Loucy (cell line): ENCODE measurements around the gene SAMD14.

ENCODE experiments used
- CTCF ChIP-seq: fragments of 200-600 bp; sonication (generic); conservative IDR thresholded peaks from 2 replicates; pipeline ENCODE4 v1.5.1; 2014; ENCODE audit warnings: mild to moderate bottlenecking, antibody characterized with exemption, low read length
- EZH2phosphoT487 ChIP-seq: fragments of 200-600 bp; IDR thresholded peaks from 2 replicates; pipeline ENCODE4 v1.6.1; 2018; ENCODE audit warnings: antibody characterized with exemption, mild to moderate bottlenecking, moderate library complexity, borderline replicate concordance

GRCh38 chr17:50106393-50107131, 23.4 kb downstream of the SAMD14 start:
- TF ChIP-seq CTCF: no peak
- TF ChIP-seq EZH2phosphoT487: no peak
